Stimulated activated CD4-positive, alpha-beta T cell treated with anti-CD3 and anti-CD28 coated beads, Interleukin-4, amount 100 ng/mL, for 48 hours (primary cell): ENCODE results near the gene P2RY2.

ENCODE experiments used
- DNase-seq, 2 donors: peaks; one replicate each; pipeline ENCODE4 v3.0.0-alpha.2; 2020; ENCODE audit warnings: low read depth in 2 of 2

P2RY2 gene

GRCh38 chr11:73205661-73206343 lies 12.3 kb upstream of the P2RY2 start:
- no peak for DNase-seq

- no peak for DNase-seq
These were observed 11.3 kb upstream of the P2RY2 start for GRCh38 chr11:73206801-73207200.

GRCh38 chr11:73209892-73210291 lies 8.2 kb upstream of the P2RY2 start:
- DNase-seq = no peak

- DNase-seq = no peak
These were observed 7.0 kb upstream of the P2RY2 start for GRCh38 chr11:73210916-73211667.

GRCh38 chr11:73213196-73214143 lies 4.6 kb upstream of the P2RY2 start:
- no peak for DNase-seq

- no peak for DNase-seq
These were observed 2.6 kb upstream of the P2RY2 start for GRCh38 chr11:73215191-73216134.

GRCh38 chr11:73216465-73216864 lies 1.6 kb upstream of the P2RY2 start:
- no peak for DNase-seq

GRCh38 chr11:73217131-73217809 lies 811 bp upstream of the P2RY2 start:
- DNase-seq = no peak

- DNase-seq = no peak
These were observed 323 bp upstream of the P2RY2 start for GRCh38 chr11:73217810-73218105.

GRCh38 chr11:73218830-73219215 lies 742 bp downstream of the P2RY2 start:
- no peak for DNase-seq

- no peak for DNase-seq
These were observed 1.6 kb downstream of the P2RY2 start for GRCh38 chr11:73219396-73220285.

- no peak for DNase-seq
These were observed 3.4 kb downstream of the P2RY2 start for GRCh38 chr11:73221451-73221850.

- no peak for DNase-seq
These were observed 3.9 kb downstream of the P2RY2 start for GRCh38 chr11:73221996-73222395.

- DNase-seq = no peak
These were observed 6.1 kb downstream of the P2RY2 start for GRCh38 chr11:73223998-73224730.

- DNase-seq = no peak
These were observed 7.1 kb downstream of the P2RY2 start for GRCh38 chr11:73225001-73225686.

GRCh38 chr11:73225851-73226250 lies 7.8 kb downstream of the P2RY2 start:
- no peak for DNase-seq

GRCh38 chr11:73226297-73227006 lies 8.4 kb downstream of the P2RY2 start:
- no peak for DNase-seq
